Measurements from ENCODE around the gene SAMD14. TPM values are rescaled to one million over a fixed set of nuclear protein-coding genes. Genes with fewer than 3 reads are reported as not detected.

Gene SAMD14
- total RNA-seq, 1 donor from 2014 or later: 82.0 TPM

DNA sequence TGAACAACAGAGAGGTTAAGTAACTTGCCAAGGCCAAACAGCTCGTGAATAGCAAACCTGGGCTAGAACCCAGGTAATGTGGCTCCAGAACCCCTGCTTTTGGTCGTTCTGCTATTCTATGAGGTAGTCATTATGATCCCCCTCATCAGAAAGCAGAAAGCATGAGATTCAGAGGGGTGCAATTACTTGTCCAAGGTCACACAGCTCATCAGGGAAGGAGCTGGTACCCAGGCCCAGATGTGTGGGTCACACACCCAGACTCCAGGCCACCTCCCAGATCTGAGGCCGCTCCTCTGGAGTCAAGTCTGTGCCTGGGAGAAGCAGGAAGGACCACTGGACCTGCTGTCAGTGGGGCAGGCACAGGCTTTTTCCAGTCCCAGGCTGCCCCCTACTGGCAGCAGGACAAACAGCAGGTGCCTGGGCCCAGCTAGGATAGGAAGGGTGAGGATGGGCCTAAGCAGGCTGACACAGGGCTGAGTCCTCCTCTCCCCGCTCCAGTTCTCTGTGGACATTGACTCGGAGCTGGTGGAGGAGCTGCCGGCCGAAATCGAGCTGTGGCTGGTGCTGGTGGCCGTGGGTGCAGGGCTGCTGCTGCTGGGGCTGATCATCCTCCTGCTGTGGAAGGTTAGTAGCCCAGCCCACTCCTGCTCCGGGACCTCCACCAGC lies 42.6 kb downstream of the SAMD14 start:
- Mint-ChIP-seq H3K27ac (ENCODE audit: unreplicated experiment) (no peak overlapping the region), H3K9me3 (ENCODE audit: unreplicated experiment) (no peaks in the 10 kb centered on the region), H3K4me3 (ENCODE audit: unreplicated experiment) (no peak overlapping the region), H3K4me1 (ENCODE audit: unreplicated experiment) (no peaks in the 10 kb centered on the region), H3K27me3 (ENCODE audit: unreplicated experiment) (peaks cover 3% of the 10 kb centered on the region), H3K36me3 (ENCODE audit: low read depth, unreplicated experiment) (no peaks in the 10 kb centered on the region)
- TF ChIP-seq, protein P1, sequence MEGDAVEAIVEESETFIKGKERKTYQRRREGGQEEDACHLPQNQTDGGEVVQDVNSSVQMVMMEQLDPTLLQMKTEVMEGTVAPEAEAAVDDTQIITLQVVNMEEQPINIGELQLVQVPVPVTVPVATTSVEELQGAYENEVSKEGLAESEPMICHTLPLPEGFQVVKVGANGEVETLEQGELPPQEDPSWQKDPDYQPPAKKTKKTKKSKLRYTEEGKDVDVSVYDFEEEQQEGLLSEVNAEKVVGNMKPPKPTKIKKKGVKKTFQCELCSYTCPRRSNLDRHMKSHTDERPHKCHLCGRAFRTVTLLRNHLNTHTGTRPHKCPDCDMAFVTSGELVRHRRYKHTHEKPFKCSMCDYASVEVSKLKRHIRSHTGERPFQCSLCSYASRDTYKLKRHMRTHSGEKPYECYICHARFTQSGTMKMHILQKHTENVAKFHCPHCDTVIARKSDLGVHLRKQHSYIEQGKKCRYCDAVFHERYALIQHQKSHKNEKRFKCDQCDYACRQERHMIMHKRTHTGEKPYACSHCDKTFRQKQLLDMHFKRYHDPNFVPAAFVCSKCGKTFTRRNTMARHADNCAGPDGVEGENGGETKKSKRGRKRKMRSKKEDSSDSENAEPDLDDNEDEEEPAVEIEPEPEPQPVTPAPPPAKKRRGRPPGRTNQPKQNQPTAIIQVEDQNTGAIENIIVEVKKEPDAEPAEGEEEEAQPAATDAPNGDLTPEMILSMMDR (IDR thresholded peaks at IDR 0.05; ENCODE audit: unreplicated experiment): peak; percentile 95
- peak; percentile 86 for DNase-seq (ENCODE audit: low spot score)

DNA sequence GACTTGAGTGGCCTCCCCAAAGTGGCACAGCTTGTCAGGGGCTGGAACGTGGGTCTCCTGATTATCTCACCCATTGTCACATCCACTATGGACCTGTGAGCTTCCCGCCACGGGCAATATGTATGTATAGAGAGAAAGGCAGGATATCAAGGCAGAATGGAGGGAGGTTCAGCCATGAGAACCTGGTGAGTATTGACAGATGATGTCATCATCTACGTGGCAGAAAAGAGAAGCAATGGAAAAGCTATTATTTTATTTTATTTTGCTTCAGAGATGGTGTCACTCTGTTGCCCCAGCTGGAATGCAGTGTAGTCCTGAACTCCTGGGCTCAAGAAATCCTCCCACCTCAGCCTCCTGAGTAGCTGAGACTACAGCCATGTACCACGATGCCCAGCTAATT lies 48.2 kb downstream of the SAMD14 start:
- peaks cover 12% of the 10 kb centered on the region for H3K27me3 Mint-ChIP-seq (ENCODE audit: unreplicated experiment)
- H3K4me3 Mint-ChIP-seq (ENCODE audit: unreplicated experiment): no peak overlapping the region
- H3K9me3 Mint-ChIP-seq (ENCODE audit: unreplicated experiment): no peaks in the 10 kb centered on the region
- no peaks in the 10 kb centered on the region for H3K36me3 Mint-ChIP-seq (ENCODE audit: low read depth, unreplicated experiment)
- no peak for DNase-seq (ENCODE audit: low spot score)
- no peaks in the 10 kb centered on the region for H3K4me1 Mint-ChIP-seq (ENCODE audit: unreplicated experiment)
- H3K27ac Mint-ChIP-seq (ENCODE audit: unreplicated experiment): no peak overlapping the region
- TF ChIP-seq, protein P1 (IDR thresholded peaks at IDR 0.05; ENCODE audit: unreplicated experiment): no peak

DNA sequence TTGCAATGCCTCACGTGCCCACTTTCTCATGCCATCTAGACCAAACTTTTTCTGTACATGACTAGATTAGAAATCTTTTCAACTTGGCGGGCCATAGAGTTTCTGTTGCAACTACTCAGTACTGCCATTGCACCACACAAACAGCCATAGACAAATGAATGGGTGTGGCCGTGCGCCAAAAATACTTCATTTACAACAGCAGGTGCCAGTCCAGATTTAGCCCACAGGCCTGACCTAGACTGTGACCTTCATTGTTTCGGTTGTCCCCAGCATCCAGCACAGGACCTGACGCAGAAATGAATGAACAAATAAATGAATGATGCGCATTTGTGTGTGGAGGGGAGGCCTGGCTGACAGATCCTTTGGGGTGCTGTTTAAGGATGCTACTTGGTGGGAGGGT lies 49.1 kb downstream of the SAMD14 start:
- no peak for DNase-seq (ENCODE audit: low spot score)
- H3K27me3 Mint-ChIP-seq (ENCODE audit: unreplicated experiment): peaks cover 13% of the 10 kb centered on the region
- H3K9me3 Mint-ChIP-seq (ENCODE audit: unreplicated experiment): no peaks in the 10 kb centered on the region
- no peak overlapping the region for H3K4me3 Mint-ChIP-seq (ENCODE audit: unreplicated experiment)
- no peaks in the 10 kb centered on the region for H3K4me1 Mint-ChIP-seq (ENCODE audit: unreplicated experiment)
- H3K36me3 Mint-ChIP-seq (ENCODE audit: low read depth, unreplicated experiment): no peaks in the 10 kb centered on the region
- TF ChIP-seq, protein P1 (IDR thresholded peaks at IDR 0.05; ENCODE audit: unreplicated experiment): no peak
- no peak overlapping the region for H3K27ac Mint-ChIP-seq (ENCODE audit: unreplicated experiment)

DNA sequence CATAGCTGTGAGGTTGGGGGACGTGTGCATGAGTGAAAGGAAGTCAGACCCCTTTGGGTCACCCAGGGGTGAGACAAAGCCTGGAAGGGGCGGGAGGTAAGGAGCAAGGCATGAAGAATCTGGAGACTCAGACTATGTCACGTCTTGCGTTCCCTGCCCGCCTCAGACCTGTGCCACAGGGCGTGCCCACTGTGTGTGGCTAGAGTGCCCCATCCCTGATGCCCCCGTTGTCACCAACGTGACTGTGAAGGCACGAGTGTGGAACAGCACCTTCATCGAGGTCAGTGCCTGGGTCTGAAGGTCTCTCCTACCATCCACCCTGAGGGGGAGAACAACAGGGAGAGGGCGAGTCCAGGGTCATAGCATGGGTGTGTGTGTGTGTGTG lies 49.9 kb downstream of the SAMD14 start:
- TF ChIP-seq, protein P1 (IDR thresholded peaks at IDR 0.05; ENCODE audit: unreplicated experiment): no peak
- Mint-ChIP-seq H3K27me3 (ENCODE audit: unreplicated experiment) (peaks cover 16% of the 10 kb centered on the region), H3K27ac (ENCODE audit: unreplicated experiment) (no peak overlapping the region), H3K36me3 (ENCODE audit: low read depth, unreplicated experiment) (no peaks in the 10 kb centered on the region), H3K4me1 (ENCODE audit: unreplicated experiment) (no peaks in the 10 kb centered on the region), H3K9me3 (ENCODE audit: unreplicated experiment) (no peaks in the 10 kb centered on the region), H3K4me3 (ENCODE audit: unreplicated experiment) (no peak overlapping the region)
- DNase-seq (ENCODE audit: low spot score): no peak

DNA sequence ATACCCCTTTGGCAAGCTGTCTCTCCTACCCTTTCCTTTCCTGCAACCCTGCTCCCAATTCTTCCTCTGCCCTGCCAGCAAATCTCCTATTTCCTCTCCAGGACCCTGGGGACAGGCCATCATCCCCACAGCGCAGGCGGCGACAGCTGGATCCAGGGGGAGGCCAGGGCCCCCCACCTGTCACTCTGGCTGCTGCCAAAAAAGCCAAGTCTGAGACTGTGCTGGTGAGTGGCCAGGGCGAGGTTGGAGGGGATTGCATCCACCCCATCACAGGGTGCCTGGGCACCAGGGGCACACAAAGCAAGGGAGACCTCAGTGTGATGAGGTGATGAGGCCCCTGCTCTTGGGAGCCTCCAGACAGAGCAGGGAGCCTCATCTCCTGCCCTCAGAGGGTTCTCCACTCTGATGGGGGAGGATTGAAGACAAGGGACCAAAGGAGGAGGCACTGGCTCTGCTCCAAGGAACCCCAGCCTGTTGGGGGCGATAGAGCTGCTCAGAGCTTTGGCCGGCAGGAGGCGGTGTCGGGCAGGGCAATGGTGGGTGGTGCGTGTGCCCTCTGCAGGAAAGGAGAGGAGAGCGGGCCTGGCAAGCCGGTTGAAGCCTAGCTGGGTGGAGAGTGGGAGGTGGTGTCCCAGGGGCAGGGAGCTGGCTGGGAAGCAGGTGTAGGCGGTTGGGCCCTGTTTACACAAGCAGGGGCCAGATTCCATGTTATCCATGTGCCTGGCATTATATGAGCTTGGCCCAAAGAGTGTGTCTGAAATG lies 50.4 kb downstream of the SAMD14 start:
- peak; percentile 50 for DNase-seq (ENCODE audit: low spot score)
- H3K9me3 Mint-ChIP-seq (ENCODE audit: unreplicated experiment): no peaks in the 10 kb centered on the region
- TF ChIP-seq, protein P1 (IDR thresholded peaks at IDR 0.05; ENCODE audit: unreplicated experiment): peak; percentile 36
- no peaks in the 10 kb centered on the region for H3K4me1 Mint-ChIP-seq (ENCODE audit: unreplicated experiment)
- H3K27me3 Mint-ChIP-seq (ENCODE audit: unreplicated experiment): peaks cover 18% of the 10 kb centered on the region
- no peak overlapping the region for H3K27ac Mint-ChIP-seq (ENCODE audit: unreplicated experiment)
- H3K36me3 Mint-ChIP-seq (ENCODE audit: low read depth, unreplicated experiment): no peaks in the 10 kb centered on the region
- no peak overlapping the region for H3K4me3 Mint-ChIP-seq (ENCODE audit: unreplicated experiment)

Data from endothelial cell (in vitro differentiated cells).